HEK293 (cell line): ENCODE data around the gene CSTPP1.
"Not testable (repeated sequence)": the region's sequence is repeated elsewhere in the genome, so short reads cannot be mapped to it uniquely, and the experiment has no call there.

Source experiments
- CTCF ChIA-PET: fragments of 350-600 bp; formaldehyde crosslinking; extraction: SDS; loops from one replicate; lab custom pipeline; 2021; ENCODE audit warnings: antibody characterized with exemption; lab: Yijun Ruan, JAX
- POLR2A ChIA-PET: fragments of 300-600 bp; formaldehyde crosslinking; extraction: SDS; loops from one replicate; lab custom pipeline; 2020; ENCODE audit warnings: antibody characterized with exemption, inconsistent platforms; lab: Yijun Ruan, JAX
- H3K27ac ChIP-seq: fragments of 200-500 bp; sonication (Bioruptor generic); 2 replicates; pipeline ENCODE4 v1.5.1; 2014; ENCODE audit warnings: low read depth, low read length, control low read depth, inconsistent platforms; ENCODE audit errors: extremely low read depth
- H3K36me3 ChIP-seq, 2 experiments: fragments of 200-500 bp in 1 of 2; sonication (Bioruptor generic) in 1 of 2; 1 replicate in 1 of 2; 2 replicates in 1 of 2; pipeline ENCODE4 v1.5.1; 2014 to 2017; ENCODE audit warnings: inconsistent platforms in 2 of 2, low read length in 2 of 2; ENCODE audit not compliant: control insufficient read depth in 2 of 2, insufficient read depth in 1 of 2
- H3K4me1 ChIP-seq: fragments of 200-500 bp; sonication (Bioruptor generic); 2 replicates; pipeline ENCODE4 v1.5.1; 2014; ENCODE audit warnings: mild to moderate bottlenecking, low read length, inconsistent platforms; ENCODE audit not compliant: control insufficient read depth, insufficient read depth
- H3K4me3 ChIP-seq: 2 replicates; pipeline ENCODE4 v1.5.1; 2011; ENCODE audit warnings: low read depth, mild to moderate bottlenecking, control low read depth, low read length, moderate library complexity
- H3K9me3 ChIP-seq: fragments of 200-500 bp; sonication (Bioruptor generic); 2 replicates; pipeline ENCODE4 v1.5.1; 2014; ENCODE audit warnings: low read depth, low read length, inconsistent platforms; ENCODE audit not compliant: control insufficient read depth, insufficient read depth
- HOXA7 ChIP-seq: sonication (generic); formaldehyde crosslinking; IDR thresholded peaks from 2 replicates; pipeline ENCODE4 v1.8.1; 2022; ENCODE audit warnings: missing genetic modification reagents, borderline replicate concordance
- PRDM1 ChIP-seq: fragments of 450-650 bp; formaldehyde crosslinking; IDR thresholded peaks from 2 replicates; pipeline ENCODE4; 2016; ENCODE audit warnings: missing biosample characterization, missing genetic modification characterization
- REPIN1 ChIP-seq: fragments of 450-650 bp; formaldehyde crosslinking; IDR thresholded peaks from 2 replicates; pipeline ENCODE4 v1.5.1; 2017; ENCODE audit warnings: missing biosample characterization, missing genetic modification characterization, low read depth
- SALL2 ChIP-seq: fragments of 450-650 bp; formaldehyde crosslinking; IDR thresholded peaks from 2 replicates; pipeline ENCODE4 v1.5.0; 2017; ENCODE audit warnings: missing biosample characterization, mild to moderate bottlenecking, missing genetic modification characterization, borderline replicate concordance
- SCRT2 ChIP-seq: fragments of 450-650 bp; formaldehyde crosslinking; IDR thresholded peaks from 2 replicates; pipeline ENCODE4 v1.5.1; 2016; ENCODE audit warnings: missing biosample characterization, missing genetic modification characterization
- WT1 ChIP-seq: fragments of 450-650 bp; formaldehyde crosslinking; IDR thresholded peaks from 2 replicates; pipeline ENCODE4 v1.5.1; 2016; ENCODE audit warnings: missing biosample characterization, missing genetic modification characterization
- ZNF169 ChIP-seq: fragments of 450-650 bp; formaldehyde crosslinking; IDR thresholded peaks from 2 replicates; pipeline ENCODE4 v1.5.1; 2016; ENCODE audit warnings: missing biosample characterization, missing genetic modification characterization
- ZNF184 ChIP-seq: fragments of 450-650 bp; IDR thresholded peaks from 2 replicates; pipeline ENCODE4 v1.5.1; 2018; ENCODE audit warnings: missing biosample characterization, mild to moderate bottlenecking, missing genetic modification characterization
- ZNF274 ChIP-seq, 2 experiments: fragments of 200-500 bp in 1 of 2; fragments of 450-650 bp in 1 of 2; sonication (Bioruptor generic) in 1 of 2; formaldehyde crosslinking in 1 of 2; IDR thresholded peaks; 2 replicates each; pipeline versions ENCODE4 v1.5.1 to v1.6.1; 2014 to 2016; ENCODE audit warnings: borderline replicate concordance in 1 of 2, inconsistent platforms in 1 of 2, low read length in 1 of 2, missing biosample characterization in 1 of 2, missing genetic modification characterization in 1 of 2
- ZNF280D ChIP-seq: fragments of 450-650 bp; formaldehyde crosslinking; IDR thresholded peaks from 2 replicates; pipeline ENCODE4 v1.5.1; 2016; ENCODE audit warnings: missing biosample characterization, missing genetic modification characterization
- ZNF311 ChIP-seq: fragments of 450-650 bp; formaldehyde crosslinking; IDR thresholded peaks from 2 replicates; pipeline ENCODE4 v1.5.1; 2017; ENCODE audit warnings: missing biosample characterization, missing genetic modification characterization, borderline replicate concordance
- ZNF350 ChIP-seq: fragments of 450-650 bp; formaldehyde crosslinking; IDR thresholded peaks from 2 replicates; pipeline ENCODE4 v1.5.0; 2017; ENCODE audit warnings: missing biosample characterization, mild to moderate bottlenecking, missing genetic modification characterization
- ZNF404 ChIP-seq: fragments of 450-650 bp; formaldehyde crosslinking; IDR thresholded peaks from 2 replicates; pipeline ENCODE4 v1.5.1; 2017; ENCODE audit warnings: missing biosample characterization, missing genetic modification characterization
- ZNF416 ChIP-seq: fragments of 450-650 bp; formaldehyde crosslinking; IDR thresholded peaks from 2 replicates; pipeline ENCODE4 v1.5.1; 2016; ENCODE audit warnings: missing biosample characterization, missing genetic modification characterization
- ZNF423 ChIP-seq: fragments of 450-650 bp; formaldehyde crosslinking; IDR thresholded peaks from 2 replicates; pipeline ENCODE4 v1.5.1; 2016; ENCODE audit warnings: missing biosample characterization, missing genetic modification characterization
- ZNF529 ChIP-seq: fragments of 450-650 bp; formaldehyde crosslinking; IDR thresholded peaks from 2 replicates; pipeline ENCODE4 v1.5.1; 2017; ENCODE audit warnings: missing genetic modification characterization, missing biosample characterization; ENCODE audit not compliant: insufficient replicate concordance
- ZNF658 ChIP-seq: fragments of 450-650 bp; formaldehyde crosslinking; IDR thresholded peaks from 2 replicates; pipeline ENCODE4; 2016; ENCODE audit warnings: missing biosample characterization, missing genetic modification characterization
- ZNF664 ChIP-seq: fragments of 450-650 bp; formaldehyde crosslinking; IDR thresholded peaks from 2 replicates; pipeline ENCODE4 v1.5.1; 2016; ENCODE audit warnings: missing biosample characterization, missing genetic modification characterization
- ZNF785 ChIP-seq: fragments of 450-650 bp; formaldehyde crosslinking; IDR thresholded peaks from 2 replicates; pipeline ENCODE4 v1.5.1; 2016; ENCODE audit warnings: missing biosample characterization, missing genetic modification characterization

Gene CSTPP1

DNA sequence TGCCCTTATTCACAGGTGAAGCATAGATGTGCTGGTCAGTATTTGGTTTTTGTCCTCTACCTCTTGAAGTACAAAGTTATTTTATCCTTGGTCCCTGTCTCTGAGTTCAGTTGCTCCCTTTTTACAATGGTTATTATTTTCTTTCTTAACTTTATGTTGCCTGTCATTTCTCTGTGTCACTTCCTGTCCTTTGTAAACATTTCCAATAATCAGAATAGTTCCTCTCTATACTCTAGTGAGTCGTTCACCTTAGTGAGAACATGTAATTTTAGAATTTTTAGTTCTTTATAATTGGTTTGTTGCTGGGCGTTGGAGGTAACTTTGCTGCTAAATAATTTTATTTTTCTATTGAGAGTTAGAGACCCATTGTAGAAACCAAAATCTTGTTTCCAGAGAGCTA lies 16.0 kb downstream of the CSTPP1 start:
- CTCF ChIA-PET: interaction anchor here (0.7 to 1.1 kb wide), 2 partner anchors 201 to 987 kb away, joined by 3 read pairs; no protein-coding TSS in a partner anchor
- no peaks in the 10 kb centered on the region for H3K9me3 ChIP-seq
- POLR2A ChIA-PET: no interaction called here
- TF ChIP-seq WT1 (tag by site-specific recombination) (no peak), ZNF404 (tag by site-specific recombination) (no peak), ZNF169 (tag by site-specific recombination) (no peak), ZNF280D (tag by site-specific recombination) (no peak)
- peaks cover 7% of the 10 kb centered on the region for H3K4me1 ChIP-seq
- no peak overlapping the region for H3K27ac ChIP-seq
- no peak overlapping the region for H3K4me3 ChIP-seq
- H3K36me3 ChIP-seq: no peaks in the 10 kb centered on the region; a peak in 1 of 3 replicates

GRCh38 chr11:46953093-46953492 lies 16.5 kb downstream of the CSTPP1 start:
- TF ChIP-seq PRDM1 (tag by site-specific recombination) (peak; percentile 84), ZNF529 (tag by site-specific recombination) (no peak)
- TF ChIP-seq, all 188 proteins: peak for 1
- ChIA-PET POLR2A (no interaction called here), CTCF (interaction anchor here (0.6 to 0.7 kb wide), 2 partner anchors 33 to 988 kb away, joined by 3 read pairs; no protein-coding TSS in a partner anchor)
- no peak overlapping the region for H3K4me3 ChIP-seq
- no peaks in the 10 kb centered on the region; a peak in 1 of 3 replicates for H3K36me3 ChIP-seq
- H3K4me1 ChIP-seq: peaks cover 2% of the 10 kb centered on the region
- no peak overlapping the region for H3K27ac ChIP-seq
- H3K9me3 ChIP-seq: no peaks in the 10 kb centered on the region

DNA sequence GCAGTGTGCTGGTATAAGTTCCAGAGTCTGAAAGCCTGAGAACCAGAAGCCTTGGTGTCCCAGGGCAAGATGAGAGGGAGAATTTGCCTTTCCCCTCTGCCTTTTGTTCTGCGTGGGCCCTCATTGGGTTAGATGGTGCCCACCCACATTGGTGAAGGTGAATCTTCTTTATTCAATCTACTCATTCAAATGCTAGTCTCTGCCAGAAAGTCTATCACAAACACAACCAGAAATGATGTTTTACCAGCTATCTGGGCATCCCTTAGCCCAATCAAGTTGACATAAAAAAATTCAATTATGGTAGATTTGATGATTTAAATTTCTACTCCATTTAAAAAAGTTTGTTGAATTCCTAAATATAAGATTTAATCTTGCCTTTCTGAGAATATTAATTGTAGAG lies 22.2 kb downstream of the CSTPP1 start:
- Histone ChIP-seq H3K4me1 (no peaks in the 10 kb centered on the region), H3K4me3 (no peak overlapping the region), H3K36me3 (peaks cover 0 to 4% of the 10 kb centered on the region in 2 experiments; a peak in 2 of 3 replicates), H3K27ac (no peak overlapping the region), H3K9me3 (no peaks in the 10 kb centered on the region)
- ChIA-PET POLR2A (no interaction called here), CTCF (no interaction called here)
- TF ChIP-seq ZNF423 (tag by site-specific recombination): no peak
- peak; percentile 97 for TF ChIP-seq ZNF416
- no peak for TF ChIP-seq ZNF658 (tag by site-specific recombination)

GRCh38 chr11:46961041-46961440 lies 24.5 kb downstream of the CSTPP1 start:
- Histone ChIP-seq H3K9me3 (no peaks in the 10 kb centered on the region), H3K27ac (no peak overlapping the region), H3K4me3 (no peak overlapping the region), H3K36me3 (peaks cover 0 to 4% of the 10 kb centered on the region in 2 experiments; a peak in 1 of 3 replicates), H3K4me1 (no peaks in the 10 kb centered on the region)
- ChIA-PET CTCF (no interaction called here), POLR2A (no interaction called here)
- TF ChIP-seq HOXA7 (no peak), ZNF350 (tag by site-specific recombination) (no peak), ZNF184 (tag by site-specific recombination) (peak; percentile 99), ZNF785 (tag by site-specific recombination) (no peak), SCRT2 (tag by site-specific recombination) (no peak), ZNF664 (tag by site-specific recombination) (0 out of 2 replicates have a peak, but pooled peaks have one; percentile 23), SALL2 (tag by site-specific recombination) (no peak), ZNF311 (tag by site-specific recombination) (no peak), REPIN1 (tag by site-specific recombination) (no peak), ZNF274 (IDR thresholded peaks at IDR 0.05; ENCODE audit: low read length) (no peak), ZNF274 (tag by site-specific recombination; IDR thresholded peaks at IDR 0.05; ENCODE audit: borderline replicate concordance) (no peak), ZNF658 (tag by site-specific recombination) (no peak), WT1 (tag by site-specific recombination) (no peak)

DNA sequence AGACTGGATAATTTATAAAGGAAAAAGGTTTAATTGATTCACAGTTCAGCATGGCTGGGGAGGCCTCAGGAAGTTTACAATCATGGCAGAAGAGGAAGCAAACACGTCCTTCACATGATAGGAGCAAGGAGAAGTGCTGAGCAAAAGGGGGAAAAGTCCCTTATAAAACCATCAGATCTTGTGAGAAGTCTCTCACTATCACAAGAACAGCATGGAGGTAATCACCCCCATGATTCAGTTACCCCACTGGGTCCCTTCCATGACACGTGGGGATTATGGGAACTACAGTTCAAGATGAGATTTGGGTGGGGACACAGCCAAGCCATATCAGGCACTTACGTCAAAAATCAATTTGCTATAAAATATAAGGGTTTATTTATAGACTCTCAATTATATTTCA lies 25.3 kb downstream of the CSTPP1 start:
- H3K9me3 ChIP-seq, H3K27ac ChIP-seq, CTCF ChIA-PET: not testable (repeated sequence)

More for the DNA sequence above, 25.3 kb downstream of the CSTPP1 start:
- H3K36me3 ChIP-seq, H3K4me3 ChIP-seq, H3K4me1 ChIP-seq, POLR2A ChIA-PET: not testable (repeated sequence)
